ENCODE measurements around the gene PPFIA2.
"Not testable (repeated sequence)": the region's sequence is repeated elsewhere in the genome, so short reads cannot be mapped to it uniquely, and the experiment has no call there.

Gene PPFIA2

DNA sequence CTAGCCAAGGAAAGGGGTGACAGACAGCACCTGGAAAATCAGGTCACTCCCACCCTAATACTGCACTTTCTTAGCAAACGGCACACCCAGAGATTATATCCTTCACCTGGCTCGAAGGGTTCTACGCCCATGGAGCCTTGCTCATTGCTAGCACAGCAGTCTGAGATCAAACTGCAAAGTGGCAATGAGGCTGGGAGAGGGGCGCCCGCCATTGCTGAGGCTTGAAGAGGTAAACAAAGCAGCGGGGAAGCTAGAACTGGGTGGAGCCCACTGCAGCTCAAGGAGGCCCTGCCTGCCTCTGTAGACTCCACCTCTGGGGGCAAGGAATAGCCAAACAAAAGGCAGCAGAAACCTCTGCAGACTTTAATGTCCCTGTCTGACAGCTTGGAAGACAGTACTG, 99.8 kb downstream of the PPFIA2 start:
- DNase-seq, result not testable (repeated sequence)

GRCh38 chr12:81644503-81644902, 114.6 kb downstream of the PPFIA2 start:
- DNase-seq, result no peak

DNA sequence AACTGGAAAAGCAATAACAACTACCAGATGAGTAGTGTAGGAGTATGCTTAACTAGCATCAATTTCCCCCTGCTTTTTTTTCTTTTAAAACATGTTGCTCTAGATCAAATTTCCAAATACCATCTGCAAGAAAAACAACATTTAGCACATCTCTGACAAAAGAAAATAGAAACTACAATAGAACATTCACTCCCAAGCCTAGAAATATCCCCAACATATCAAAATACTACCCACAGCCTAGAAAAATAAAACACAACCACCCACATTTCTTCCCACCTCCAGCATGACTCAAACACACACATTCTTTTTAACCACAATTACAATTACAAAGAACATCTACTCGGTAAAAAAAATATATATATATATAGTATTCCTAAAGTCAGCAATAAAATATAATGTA, 120.0 kb downstream of the PPFIA2 start:
- no peak for DNase-seq

- DNase-seq, result no peak
These were observed 126.0 kb downstream of the PPFIA2 start for GRCh38 chr12:81633127-81633526.

DNA sequence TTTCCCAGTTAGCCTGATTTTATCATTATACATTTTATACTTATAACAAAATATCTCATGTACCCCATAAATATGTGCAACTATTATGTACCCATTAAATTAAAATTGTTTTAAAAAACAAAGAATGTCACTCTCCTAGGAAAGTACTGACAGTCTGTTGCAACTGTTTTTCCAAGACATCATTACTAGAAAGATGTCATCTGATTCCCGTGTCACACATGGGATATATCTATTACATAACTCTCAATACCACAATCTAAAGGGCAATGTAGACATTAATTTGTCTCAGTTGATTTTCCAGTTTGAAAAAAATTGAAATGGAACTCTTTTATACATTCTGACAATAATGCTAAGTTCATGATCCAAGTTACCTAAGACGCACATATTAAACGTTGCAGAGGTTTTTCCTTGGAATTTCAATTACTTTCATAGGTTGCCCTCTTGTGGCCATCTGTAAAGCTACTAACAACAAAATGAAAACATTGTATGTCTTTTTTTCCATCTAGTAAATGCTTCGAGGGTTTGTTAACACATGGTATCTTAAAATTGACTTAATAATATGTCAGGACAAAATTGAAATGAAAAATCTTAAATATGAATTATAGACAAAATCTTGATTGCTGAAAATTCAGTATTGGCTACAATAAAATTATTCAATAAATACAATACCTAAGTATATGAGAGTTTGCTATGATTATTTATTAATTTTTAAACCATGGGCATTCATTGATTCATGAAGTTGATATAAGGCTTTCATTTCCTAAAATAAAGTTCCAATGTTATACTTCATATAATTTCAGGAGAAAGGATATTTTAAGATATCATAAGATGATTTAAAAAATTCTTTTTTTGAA, 131.6 kb downstream of the PPFIA2 start:
- no peak for DNase-seq

- DNase-seq, result no peak
These were observed 132.7 kb downstream of the PPFIA2 start for GRCh38 chr12:81626406-81626805.

- no peak for DNase-seq
These were observed 141.2 kb downstream of the PPFIA2 start for GRCh38 chr12:81617915-81618314.

GRCh38 chr12:81615026-81615588, 144.0 kb downstream of the PPFIA2 start:
- no peak for DNase-seq

- DNase-seq, result no peak
These were observed 147.9 kb downstream of the PPFIA2 start for GRCh38 chr12:81610955-81611889.

- no peak for DNase-seq
These were observed 161.1 kb downstream of the PPFIA2 start for GRCh38 chr12:81597928-81598604.

DNA sequence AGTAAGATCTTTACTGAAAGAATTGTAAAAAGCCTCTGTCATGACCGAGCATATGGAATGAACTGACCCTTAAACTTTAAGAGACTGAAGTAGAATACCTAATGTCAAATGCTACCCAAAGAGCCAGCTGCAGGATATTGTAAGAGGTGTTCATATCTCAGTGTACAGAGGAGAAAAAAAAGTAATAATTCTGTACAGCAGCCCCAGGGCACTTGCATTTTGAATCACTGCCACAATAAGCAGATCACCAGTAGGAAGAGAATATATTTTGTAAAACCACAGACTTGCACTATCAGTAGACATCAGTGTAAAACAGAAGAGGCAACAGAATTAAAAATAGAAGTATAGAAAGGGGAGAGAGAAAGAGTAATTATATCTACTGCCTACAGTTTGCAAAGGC, 162.6 kb downstream of the PPFIA2 start:
- no peak for DNase-seq

DNA sequence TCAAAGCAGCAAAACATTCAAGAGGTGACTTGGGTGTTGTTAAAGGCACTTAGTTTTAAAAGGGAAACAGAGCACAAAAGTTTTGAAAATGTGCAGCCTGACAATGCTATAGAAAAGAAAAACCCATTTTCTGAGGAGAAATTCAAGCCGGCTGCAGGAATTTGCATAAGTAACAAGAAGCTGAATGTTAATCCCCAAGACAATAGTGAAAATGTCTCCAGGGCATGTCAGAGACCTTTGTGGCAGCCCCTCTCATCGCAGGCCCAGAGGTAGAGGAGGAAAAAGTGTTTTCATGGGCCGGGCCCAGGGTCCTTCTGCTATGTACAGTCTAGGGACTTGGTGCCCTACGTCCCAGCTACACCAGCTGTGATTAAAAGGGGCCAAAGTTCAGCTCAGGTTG, 167.9 kb downstream of the PPFIA2 start:
- no peak for DNase-seq

DNA sequence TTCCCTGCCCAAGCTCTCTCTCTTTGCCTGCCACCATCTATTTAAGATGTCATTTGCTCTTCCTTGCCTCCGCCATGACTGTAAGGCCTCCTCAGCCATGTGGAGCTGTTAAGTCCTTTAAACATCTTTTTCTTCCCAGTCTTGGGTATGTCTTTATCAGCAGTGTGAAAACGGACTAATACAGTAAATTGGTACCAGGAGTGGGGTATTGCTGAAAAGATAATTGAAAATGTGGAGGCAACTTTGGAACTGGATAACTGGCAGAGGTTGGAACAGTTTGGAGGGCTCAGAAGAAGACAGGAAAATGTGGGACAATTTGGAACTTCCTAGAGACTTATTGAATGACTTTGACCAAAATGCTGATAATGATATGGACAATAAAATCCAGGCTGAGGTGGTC, 168.4 kb downstream of the PPFIA2 start:
- DNase-seq, result not testable (repeated sequence)

- no peak for DNase-seq
These were observed 170.7 kb downstream of the PPFIA2 start for GRCh38 chr12:81588235-81589008.

DNA sequence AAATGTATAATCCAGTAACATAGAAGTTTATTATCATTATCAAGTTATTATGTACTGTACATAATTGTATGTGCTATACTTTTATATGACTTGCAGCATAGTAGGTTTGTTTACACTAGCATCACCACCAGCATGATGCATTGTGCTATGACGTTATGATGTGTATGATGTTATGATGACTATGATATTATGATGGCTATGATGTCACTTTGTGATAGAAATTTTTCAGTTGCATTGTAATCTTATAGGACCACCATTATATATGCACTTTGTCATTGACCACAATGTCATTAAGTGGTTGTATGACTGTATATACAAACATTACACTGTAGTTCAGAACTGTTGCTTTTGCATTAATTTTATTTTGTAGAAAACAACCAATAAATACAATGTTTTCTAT, 173.4 kb downstream of the PPFIA2 start:
- DNase-seq, result no peak

- DNase-seq, result no peak
These were observed 185.9 kb downstream of the PPFIA2 start for GRCh38 chr12:81573228-81573627.

DNA sequence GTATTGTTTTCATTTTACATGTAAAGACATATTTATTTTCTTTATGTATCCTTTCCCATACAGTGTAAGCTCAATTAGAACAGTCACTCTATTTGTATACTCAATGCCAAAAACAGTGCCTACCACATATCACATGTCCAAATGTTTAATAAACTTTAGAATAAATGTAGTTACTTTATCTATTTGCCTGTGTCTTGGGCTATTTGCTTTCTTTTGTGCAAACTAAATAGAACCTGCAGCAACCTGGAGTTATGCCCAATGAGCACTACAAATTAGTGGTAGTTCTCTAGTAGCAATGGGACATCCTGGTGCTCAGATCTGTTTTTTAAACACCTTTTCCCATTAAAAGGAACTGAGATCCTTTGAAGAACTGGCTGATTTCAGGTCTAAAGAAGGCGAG, 186.7 kb downstream of the PPFIA2 start:
- DNase-seq, result no peak

DNA sequence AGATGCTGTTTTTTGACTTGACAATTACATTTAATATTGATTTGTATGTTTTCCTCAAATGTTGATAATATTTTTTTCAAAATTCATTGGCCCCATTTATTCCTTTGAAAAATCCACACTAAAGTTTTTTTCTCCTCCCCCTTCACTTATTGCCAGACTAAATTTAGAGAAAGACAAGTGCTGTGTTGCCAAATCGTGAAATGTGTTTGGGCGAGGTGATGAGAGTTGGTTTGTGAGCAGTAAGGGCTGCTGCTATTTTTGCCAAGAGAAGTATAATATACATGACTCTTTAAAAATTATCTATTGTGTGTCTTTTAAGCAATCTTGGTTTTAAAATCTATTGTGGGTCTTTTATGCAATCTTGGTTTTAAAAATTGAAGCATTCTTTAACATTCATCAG, 188.9 kb downstream of the PPFIA2 start:
- DNase-seq, result no peak

DNA sequence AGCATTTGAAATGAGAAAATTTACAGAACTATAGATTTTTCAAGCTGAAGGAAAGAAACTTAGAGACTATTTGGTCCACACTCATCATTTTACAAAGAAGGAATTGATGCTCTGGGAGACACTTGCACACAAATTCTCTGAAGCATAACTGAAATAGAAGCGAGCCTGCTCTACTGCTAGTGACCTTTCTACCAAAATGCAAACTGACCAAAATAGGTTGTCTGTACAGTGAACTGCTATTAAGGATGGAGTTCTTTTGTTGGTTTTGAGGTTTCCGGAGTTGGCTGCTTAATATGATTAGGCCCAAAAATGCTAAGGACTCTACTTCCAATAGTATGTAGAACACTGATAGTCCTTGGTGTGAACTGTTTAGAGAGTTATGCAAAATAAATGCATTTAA, 194.9 kb downstream of the PPFIA2 start:
- no peak for DNase-seq

DNA sequence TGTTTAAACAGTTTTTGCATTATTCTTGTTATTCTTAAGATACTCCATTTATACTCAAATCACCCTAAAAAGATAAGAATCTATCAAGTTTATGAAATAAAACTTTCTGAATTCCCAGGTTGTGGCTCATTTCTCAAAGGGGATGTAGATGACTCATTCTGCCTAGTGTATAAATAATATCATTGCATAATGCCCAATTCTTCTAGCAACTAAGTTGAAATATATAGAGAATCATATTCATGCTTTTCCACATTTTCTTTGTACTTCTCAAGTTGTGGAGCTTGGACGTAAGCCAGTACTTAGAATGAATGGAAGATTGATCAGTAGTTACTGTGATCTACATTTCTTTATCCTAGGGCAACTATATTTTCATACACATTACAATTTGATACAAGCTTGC, 201.1 kb downstream of the PPFIA2 start:
- no peak for DNase-seq

DNA sequence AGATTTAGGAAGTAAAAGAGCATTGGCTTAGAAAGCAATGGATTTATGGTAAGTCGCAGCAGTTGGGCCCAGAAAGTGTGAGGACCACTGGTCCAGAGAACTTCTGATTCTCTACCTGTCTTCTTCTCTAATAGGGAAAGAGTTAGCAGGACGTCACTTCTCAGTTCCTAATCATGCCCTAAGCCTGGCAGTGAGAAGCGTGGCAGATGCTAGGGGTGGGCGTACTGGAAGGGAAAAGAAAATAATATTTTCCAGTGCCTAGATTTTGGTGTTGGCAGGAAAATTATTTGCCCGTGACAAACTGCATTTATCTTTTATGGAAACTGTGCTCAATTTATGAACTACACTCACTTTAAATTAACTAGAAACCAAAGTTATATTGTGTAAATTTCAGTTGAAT, 212.3 kb downstream of the PPFIA2 start:
- DNase-seq, result no peak

DNA sequence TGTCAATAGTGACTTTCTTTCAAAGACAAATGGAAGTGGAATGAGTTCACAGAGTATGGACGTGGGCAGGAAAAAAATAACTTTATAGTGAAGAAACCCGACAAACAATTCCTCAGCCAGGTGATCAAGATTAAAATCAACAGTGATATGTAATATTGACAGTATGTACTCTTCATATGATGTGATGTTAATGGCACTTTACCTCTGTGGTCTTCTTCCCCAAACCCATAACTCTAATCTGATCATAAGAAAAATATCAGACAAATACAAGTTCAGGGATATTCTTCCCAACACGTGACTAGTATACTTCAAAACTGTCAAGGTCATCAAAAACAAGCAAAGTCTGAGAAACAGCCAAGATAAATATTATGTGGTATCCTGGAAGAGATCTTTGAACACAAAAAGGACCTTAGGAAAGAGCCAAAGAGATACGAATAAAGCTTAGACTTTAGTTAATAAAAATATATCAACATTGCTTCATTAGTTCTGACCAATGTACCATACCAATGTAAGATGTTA, 215.5 kb downstream of the PPFIA2 start:
- DNase-seq, result no peak
